K562 (cell line): Measurements from ENCODE around the gene CD109. TPM values are rescaled to one million over a fixed set of nuclear protein-coding genes. Genes with fewer than 3 reads are reported as not detected.

Experiments
- ATAC-seq: fragments of 200-7000 bp; cut with Tn5 transposase; 3 replicates; pipeline ENCODE4 v1.9.1; 2020; ENCODE audit warnings: moderate library complexity
- BruUV-seq: library from RNA; stranded (reverse); fragments of 400-500 nt; replicated peaks from 2 replicates; lab custom pipeline; 2021; lab: Mats Ljungman, UMichigan
- CTCF ChIA-PET: fragments of 300-600 bp; formaldehyde crosslinking; extraction: SDS; loops from one replicate; lab custom pipeline; 2021; ENCODE audit warnings: low intra/inter-chr PET ratio; lab: Yijun Ruan, JAX
- POLR2A ChIA-PET: fragments of 300-600, 350-650 bp; sonication (Branson Sonifier 250); formaldehyde crosslinking; extraction: SDS; loops from one replicate; lab custom pipeline; 2021; ENCODE audit warnings: antibody characterized with exemption, inconsistent platforms; lab: Yijun Ruan, JAX
- DNase-seq, 4 experiments: peaks; one replicate each; pipeline versions ENCODE4 v3.0.0 to v3.0.0-alpha.2; 2011 to 2018; ENCODE audit warnings: low spot score in 3 of 4, mixed read lengths in 3 of 4; ENCODE audit errors: extremely low read depth in 1 of 4
- FAIRE-seq: peaks from 2 replicates; lab custom pipeline; 2011; peaks lifted over from hg19 to GRCh38; lab: Jason Lieb, UNC
- H2AFZ ChIP-seq: 2 replicates; pipeline ENCODE4 v1.6.0; 2011; ENCODE audit warnings: low read depth, low read length, control low read depth, inconsistent platforms
- H3K27ac ChIP-seq: fragments of 200-600 bp; 3 replicates; pipeline ENCODE4 v1.8.0; 2011; ENCODE audit warnings: low read depth, mild to moderate bottlenecking, control low read depth, inconsistent platforms, low read length, moderate library complexity, mixed read lengths; ENCODE audit errors: extremely low read depth
- H3K27me3 ChIP-seq, 2 experiments: fragments of 300-600 bp in 1 of 2; 2 replicates in 1 of 2; 3 replicates in 1 of 2; pipeline versions ENCODE4 v1.6.0 to v1.8.0; 2011; ENCODE audit warnings: inconsistent platforms in 2 of 2, low read length in 2 of 2, mild to moderate bottlenecking in 1 of 2, mixed read lengths in 1 of 2, moderate library complexity in 1 of 2; ENCODE audit not compliant: control insufficient read depth in 2 of 2, insufficient read depth in 2 of 2
- H3K36me3 ChIP-seq: fragments of 300-600 bp; 3 replicates; pipeline ENCODE4 v1.8.0; 2011; ENCODE audit warnings: mild to moderate bottlenecking, low read length, inconsistent platforms; ENCODE audit not compliant: control insufficient read depth, insufficient read depth
- H3K4me1 ChIP-seq, 2 experiments: fragments of 200-600 bp in 1 of 2; replicated peaks in 1 of 2; 2 replicates in 1 of 2; 3 replicates in 1 of 2; pipeline versions ENCODE4 v1.5.1 to v1.8.0; 2011; ENCODE audit warnings: inconsistent platforms in 2 of 2, low read length in 2 of 2, mild to moderate bottlenecking in 1 of 2, mixed read lengths in 1 of 2, moderate library complexity in 1 of 2; ENCODE audit not compliant: control insufficient read depth in 2 of 2, insufficient read depth in 2 of 2
- H3K4me2 ChIP-seq: 2 replicates; pipeline ENCODE4 v1.6.1; 2011; ENCODE audit warnings: low read length, control low read depth, inconsistent platforms, mixed read lengths; ENCODE audit not compliant: insufficient read depth
- H3K4me3 ChIP-seq: fragments of 200-600 bp; sonication (generic), shearing (Covaris generic); 2 replicates; pipeline ENCODE4 v1.5.1; 2016; ENCODE audit warnings: control low read depth, inconsistent platforms
- H3K79me2 ChIP-seq: fragments of 200-600 bp; 3 replicates; pipeline ENCODE4 v1.8.0; 2011; ENCODE audit warnings: low read length, inconsistent platforms; ENCODE audit not compliant: control insufficient read depth, insufficient read depth
- H3K9ac ChIP-seq, 2 experiments: 2 replicates each; pipeline versions ENCODE4 v1.6.0 to v1.6.1; 2011; ENCODE audit warnings: low read depth in 2 of 2, low read length in 2 of 2, control low read depth in 1 of 2, inconsistent platforms in 1 of 2, mild to moderate bottlenecking in 1 of 2, mixed read lengths in 1 of 2; ENCODE audit not compliant: insufficient read depth in 1 of 2
- H3K9me1 ChIP-seq: one replicate; pipeline ENCODE4 v1.6.0; 2011; ENCODE audit warnings: inconsistent platforms, mild to moderate bottlenecking, low read length, moderate library complexity; ENCODE audit not compliant: control insufficient read depth, insufficient read depth
- H3K9me3 ChIP-seq: replicated peaks from 2 replicates; pipeline ENCODE4 v1.5.1; 2011; ENCODE audit warnings: low read depth, low read length, inconsistent platforms; ENCODE audit not compliant: control insufficient read depth, insufficient read depth
- H4K20me1 ChIP-seq: replicated peaks from 2 replicates; pipeline ENCODE4 v1.6.1; 2011; ENCODE audit warnings: low read length, inconsistent platforms, mixed read lengths; ENCODE audit not compliant: control insufficient read depth, insufficient read depth
- ATF3 ChIP-seq, 2 experiments: fragments of 450-650 bp in 1 of 2; sonication (generic) in 1 of 2; formaldehyde crosslinking in 1 of 2; IDR thresholded peaks in 1 of 2; conservative IDR thresholded peaks in 1 of 2; 2 replicates each; pipeline versions ENCODE4 v1.6.1 to v1.8.1; 2016 to 2023; ENCODE audit warnings: mild to moderate bottlenecking in 2 of 2, moderate library complexity in 2 of 2, inconsistent platforms in 1 of 2, missing genetic modification reagents in 1 of 2
- CAMTA2 ChIP-seq: fragments of 250-450 bp; sonication (Bioruptor Pico); conservative IDR thresholded peaks from 2 replicates; pipeline ENCODE4 v1.5.1; 2022
- FOSL1 ChIP-seq: fragments of 200-800 bp; sonication (Bioruptor generic); conservative IDR thresholded peaks from 2 replicates; pipeline ENCODE4 v1.6.1; 2016; ENCODE audit warnings: missing genetic modification characterization, missing compliant biosample characterization
- FOXP1 ChIP-seq: sonication (generic); formaldehyde crosslinking; IDR thresholded peaks from 2 replicates; pipeline ENCODE4 v1.8.0; 2022; ENCODE audit warnings: mild to moderate bottlenecking, missing genetic modification reagents
- JUND ChIP-seq, 2 experiments: IDR thresholded peaks; 2 replicates in 1 of 2; 3 replicates in 1 of 2; pipeline ENCODE4 v1.6.1; 2011; ENCODE audit warnings: borderline replicate concordance in 2 of 2, low read depth in 2 of 2, low read length in 2 of 2, improper control_type of control experiment in 1 of 2, missing biosample characterization in 1 of 2, missing genetic modification characterization in 1 of 2, missing genetic modification reagents in 1 of 2
- NFIC ChIP-seq: fragments of 450-650 bp; IDR thresholded peaks from 2 replicates; pipeline ENCODE4 v1.6.1; 2017; ENCODE audit warnings: mild to moderate bottlenecking, inconsistent platforms
- WGBS: fragments of 100-300 bp; shearing (Covaris generic); methylation state at CpG from one replicate; pipeline ENCODE4 v1.1.6; 2016; ENCODE audit warnings: low coverage, mixed read lengths; ENCODE audit not compliant: insufficient coverage; ENCODE audit errors: missing lambda C conversion rate; 5-methylcytosine and 5-hydroxymethylcytosine counted together
- in situ Hi-C: fragments of 300-500 bp; cut with MboI; formaldehyde crosslinking; loops from 4 replicates; pipeline ENCODE4 v1.15.0; 2018; ENCODE audit warnings: inconsistent platforms, mixed read lengths
- intact Hi-C: fragments of 100-400 bp; cut with micrococcal nuclease; formaldehyde crosslinking; loops from 2 replicates; pipeline ENCODE4 v1.14.2; 2022
- polyA plus RNA-seq, 8 experiments: library from polyadenylated mRNA; depleted of rRNA in 4 of 8; stranded (reverse) in 5 of 8; unstranded in 3 of 8; fragments of >200 nt; fragmentation: Nextera tagmentation in 2 of 8; fragmentation: Illumina TruSeq in 1 of 8; extraction: Ambion mirVana in 2 of 8; extraction: Trizol in 1 of 8; gene quantifications; 2 replicates each; pipeline versions ENCODE4 v1.2.1 to v1.2.3, GENCODE V29; 2011 to 2014; ENCODE audit warnings: inconsistent platforms in 1 of 8, missing spikeins in 1 of 8
- total RNA-seq, 7 experiments: library from RNA; depleted of rRNA in 6 of 7; stranded (reverse); fragments of >200 nt in 6 of 7; fragmentation: Illumina TruSeq in 2 of 7; extraction: Trizol in 2 of 7; gene quantifications; 2 replicates each; pipeline versions ENCODE4 v1.2.1 to v1.2.3, GENCODE V29; 2011 to 2021; ENCODE audit warnings: low replicate concordance in 1 of 7

CD109 gene
- total and polyA plus RNA-seq, 9 of the 15 experiments (the other 6 are each of a cell fraction or from before 2014, with no cell fraction given) = under 0.01 to 0.22 (median 0.11) TPM

DNA sequence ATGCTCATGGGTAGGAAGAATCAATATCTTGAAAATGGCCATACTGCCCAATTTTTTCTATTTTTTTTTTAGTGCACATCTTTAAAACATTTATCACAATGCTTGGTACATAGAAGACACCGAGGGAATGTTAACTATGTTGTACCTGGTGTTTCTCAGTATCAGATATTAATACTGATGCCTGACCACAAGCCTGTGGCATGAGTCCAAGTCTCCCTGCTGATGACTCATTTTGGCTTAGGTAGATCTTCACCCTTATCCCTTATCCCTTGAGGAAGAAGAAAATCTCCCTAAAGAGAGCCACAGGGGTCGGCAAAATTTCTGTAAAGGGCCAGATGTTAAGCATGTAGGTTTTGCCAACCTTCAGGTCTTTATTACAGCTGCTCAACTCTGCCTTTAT is 14.5 kb downstream of the CD109 start:
- H4K20me1 ChIP-seq = no peaks in the 10 kb centered on the region
- ATAC-seq (no peak), FAIRE-seq (no peak), DNase-seq (peak in 1 of 4 experiments; percentile 43)
- POLR2A ChIA-PET = no interaction called here
- no peak overlapping the region for H3K27ac ChIP-seq
- WGBS = 0% methylated on average over 2 of the region's 2 CpGs
- TF ChIP-seq JUND (IDR thresholded peaks at IDR 0.05; ENCODE audit: borderline replicate concordance, low read depth, low read length) = peak; percentile 59; the same call in 1 of the 2 replicates
- TF ChIP-seq JUND (tag; IDR thresholded peaks at IDR 0.05; ENCODE audit: borderline replicate concordance, low read depth, low read length) = peak; percentile 70; the same call in 1 of the 3 replicates
- peak; percentile 59 for TF ChIP-seq NFIC
- peak; percentile 81 for TF ChIP-seq FOSL1 (tag)
- no peak for TF ChIP-seq CAMTA2
- peak; percentile 54; the same call in 1 of the 2 replicates for TF ChIP-seq ATF3 (IDR thresholded peaks at IDR 0.05)
- TF ChIP-seq ATF3 (CRISPR knock-in tag; conservative IDR thresholded peaks at IDR 0.05) = no peak
- no peak for TF ChIP-seq FOXP1
- in situ Hi-C loops = no loop called here
- H3K4me1 ChIP-seq = no peaks in the 10 kb centered on the region
- BruUV-seq = no TSS peak
- no peaks in the 10 kb centered on the region for H3K36me3 ChIP-seq
- no peaks in the 10 kb centered on the region for H3K9me1 ChIP-seq
- no peak overlapping the region for H3K4me2 ChIP-seq
- H3K9me3 ChIP-seq = no peaks in the 10 kb centered on the region
- CTCF ChIA-PET = no interaction called here
- H3K79me2 ChIP-seq = no peaks in the 10 kb centered on the region
- H2AFZ ChIP-seq = no peak overlapping the region
- intact Hi-C loops = no loop called here
- H3K27me3 ChIP-seq = peaks cover 4 to 5% of the 10 kb centered on the region in 2 experiments; a peak in 3 of 5 replicates
- no peak overlapping the region for H3K9ac ChIP-seq
- H3K4me3 ChIP-seq = no peak overlapping the region
